H1 (cell line): ENCODE results near the gene GDI2.

Experiments
- ASH2L ChIP-seq: fragments of 200-600, 300-600 bp; sonication (generic); IDR thresholded peaks from one replicate; pipeline ENCODE4 v1.7.1; 2017; ENCODE audit warnings: low read length
- BACH1 ChIP-seq: IDR thresholded peaks from 2 replicates; pipeline ENCODE4 v1.6.1; 2012; ENCODE audit warnings: low read length, improper control_type of control experiment
- CREB1 ChIP-seq: IDR thresholded peaks from 2 replicates; pipeline ENCODE4 v1.6.1; 2012; ENCODE audit warnings: inconsistent platforms
- CTCF ChIP-seq, 3 experiments: IDR thresholded peaks; 1 replicate in 2 of 3; 2 replicates in 1 of 3; pipeline versions ENCODE4 v1.5.1 to v1.6.1; 2011; ENCODE audit warnings: low read length in 3 of 3, mild to moderate bottlenecking in 3 of 3, inconsistent platforms in 2 of 3, low read depth in 1 of 3, moderate library complexity in 1 of 3; ENCODE audit not compliant: insufficient read depth in 1 of 3; ENCODE audit errors: control extremely low read depth in 1 of 3
- E2F6 ChIP-seq: IDR thresholded peaks from 2 replicates; pipeline ENCODE4 v1.6.1; 2012; ENCODE audit warnings: inconsistent platforms
- EP300 ChIP-seq, 2 experiments: IDR thresholded peaks; 1 replicate in 1 of 2; 2 replicates in 1 of 2; pipeline ENCODE4 v1.6.1; 2011 to 2012; ENCODE audit warnings: low read depth in 2 of 2, low read length in 2 of 2, mild to moderate bottlenecking in 2 of 2, borderline replicate concordance in 1 of 2, inconsistent platforms in 1 of 2, moderate library complexity in 1 of 2
- EZH2 ChIP-seq: fragments of 200-600 bp; sonication (generic); IDR thresholded peaks from 2 replicates; pipeline ENCODE4 v1.7.1; 2012; ENCODE audit warnings: low read depth, mild to moderate bottlenecking, moderate library complexity, low read length, inconsistent platforms; ENCODE audit not compliant: severe bottlenecking
- GABPA ChIP-seq: IDR thresholded peaks from 2 replicates; pipeline ENCODE4 v1.6.1; 2011; ENCODE audit warnings: mild to moderate bottlenecking, low read length, moderate library complexity, borderline replicate concordance; ENCODE audit not compliant: insufficient read depth
- GTF2F1 ChIP-seq: IDR thresholded peaks from 2 replicates; pipeline ENCODE4 v1.6.1; 2012; ENCODE audit warnings: low read depth, low read length, improper control_type of control experiment, borderline replicate concordance
- JUN ChIP-seq: IDR thresholded peaks from 2 replicates; pipeline ENCODE4 v1.6.1; 2011; ENCODE audit warnings: low read depth, mild to moderate bottlenecking, improper control_type of control experiment, low read length
- SIN3A ChIP-seq, 2 experiments: IDR thresholded peaks in 1 of 2; conservative IDR thresholded peaks in 1 of 2; 2 replicates each; pipeline ENCODE4 v1.6.1; 2011 to 2012; ENCODE audit warnings: low read length in 2 of 2, improper control_type of control experiment in 1 of 2, low read depth in 1 of 2, mild to moderate bottlenecking in 1 of 2
- SP2 ChIP-seq: IDR thresholded peaks from 2 replicates; pipeline ENCODE4 v1.6.1; 2012; ENCODE audit warnings: mild to moderate bottlenecking, low read length, inconsistent platforms
- SUZ12 ChIP-seq: fragments of 200-600 bp; sonication (generic); IDR thresholded peaks from 2 replicates; pipeline ENCODE4 v1.6.1; 2012; ENCODE audit warnings: mild to moderate bottlenecking, inconsistent platforms, low read length, moderate library complexity, mixed read lengths

- TF ChIP-seq BACH1 (no peak), ASH2L (peak; percentile 77), GABPA (no peak), CTCF (IDR thresholded peaks at IDR 0.05; ENCODE audit: control extremely low read depth in 1 of 3, insufficient read depth in 1 of 3, low read depth in 1 of 3, low read length in 3 of 3) (no peak), JUN (no peak), EP300 (IDR thresholded peaks at IDR 0.05; ENCODE audit: borderline replicate concordance in 1 of 2, low read depth in 2 of 2, low read length in 2 of 2) (no peak; a peak in 1 of 3 replicates), SP2 (no peak), GTF2F1 (no peak), E2F6 (no peak), SIN3A (conservative IDR thresholded peaks at IDR 0.05 in 1 of 2, IDR thresholded peaks at IDR 0.05 in 1 of 2; ENCODE audit: low read depth in 1 of 2, low read length in 2 of 2) (no peak), CREB1 (no peak), EZH2 (no peak), SUZ12 (no peak)
Observed at GRCh38 chr10:5751601-5752253, 61.5 kb downstream of the GDI2 start.
